Femur (tissue), 1 donor: Measurements from ENCODE around the gene PPM1B.
"Not testable (repeated sequence)": the region's sequence is repeated elsewhere in the genome, so short reads cannot be mapped to it uniquely, and the experiment has no call there.

Source experiments
- DNase-seq: peaks from one replicate; pipeline ENCODE4 v3.0.0-alpha.2; 2017

The PPM1B gene

DNA sequence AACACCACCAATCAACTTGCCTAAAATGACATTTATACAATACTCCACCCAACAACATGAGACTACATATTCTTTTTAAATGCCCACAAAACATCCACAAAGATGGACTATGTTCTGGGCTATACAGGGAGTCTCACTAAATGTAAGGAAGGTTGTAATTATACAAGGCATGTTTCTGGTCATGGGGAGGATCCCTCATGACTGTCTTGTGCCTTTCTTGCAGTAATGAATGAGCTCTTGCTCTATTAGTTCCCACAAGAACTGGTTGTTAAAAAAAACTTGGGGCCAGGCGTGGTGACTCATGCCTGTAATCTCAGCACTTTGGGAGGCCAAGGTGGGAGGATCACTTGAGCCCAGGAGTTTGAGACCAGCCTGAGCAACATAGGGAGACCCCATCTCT, 89.1 kb downstream of the PPM1B start:
- DNase-seq: not testable (repeated sequence)

DNA sequence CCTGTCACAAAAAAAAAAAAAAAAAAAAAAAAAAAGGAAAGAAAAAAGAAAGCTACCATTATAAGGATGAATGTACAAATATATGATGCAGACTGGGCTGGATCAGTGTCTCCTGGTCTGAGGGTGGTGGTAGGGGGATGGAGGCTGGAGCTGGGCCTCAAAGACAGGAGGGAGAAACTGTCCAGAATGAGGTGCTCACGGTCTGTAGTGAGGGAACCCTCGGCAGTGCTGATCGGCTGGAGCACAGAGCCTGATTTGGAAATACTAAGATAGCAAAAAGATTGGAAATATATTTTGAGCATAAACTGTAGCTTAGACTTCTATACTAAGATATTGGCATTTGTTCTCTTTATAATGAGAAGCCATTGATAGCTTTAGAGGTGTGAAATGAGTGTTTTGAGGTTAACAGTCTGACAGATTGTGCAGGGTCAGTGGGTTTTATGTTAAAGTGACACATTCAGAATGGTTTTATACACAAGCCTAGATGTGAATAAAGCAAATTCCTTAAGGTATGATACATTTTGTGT, 98.7 kb downstream of the PPM1B start:
- DNase-seq: no peak

DNA sequence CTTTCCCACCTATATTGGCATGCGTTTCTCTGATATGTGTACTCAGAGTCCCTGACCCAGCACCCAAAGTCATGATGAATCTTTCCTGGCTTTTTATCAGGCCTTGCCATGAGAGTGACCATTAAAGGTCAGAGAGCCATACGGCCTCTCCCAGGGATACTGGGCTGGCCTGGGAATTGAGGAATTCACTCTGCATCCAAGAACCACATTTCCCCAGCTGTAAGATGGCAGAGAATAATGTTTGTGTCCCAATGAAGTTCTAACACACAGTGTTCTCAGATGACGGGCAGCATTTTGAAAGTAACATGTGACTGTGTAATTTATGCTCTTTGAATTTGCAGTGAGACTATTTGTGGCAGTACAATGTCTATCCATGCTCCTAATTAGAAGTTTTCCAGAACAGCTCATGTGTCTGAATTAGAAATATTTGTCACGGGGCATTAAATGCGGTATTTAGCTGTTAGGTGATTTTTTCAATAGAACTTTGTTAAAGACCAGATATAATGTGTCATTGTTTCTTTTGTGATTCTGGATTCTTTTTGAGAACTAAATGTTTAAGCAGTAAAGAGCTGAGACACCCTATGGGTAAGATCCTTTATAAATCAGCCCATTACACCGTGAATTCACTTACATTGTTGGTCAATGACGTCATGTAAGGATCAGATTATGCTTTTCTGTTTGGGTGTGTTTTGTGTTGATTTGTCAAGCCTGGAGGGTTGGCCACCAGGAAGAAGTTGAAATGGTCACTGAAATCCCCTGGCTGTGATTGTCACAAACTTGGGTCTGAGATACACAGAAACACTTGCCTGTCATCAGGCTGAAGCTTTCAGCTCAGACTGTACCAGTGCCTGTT, 99.3 kb downstream of the PPM1B start:
- DNase-seq: no peak

GRCh38 chr2:44269831-44270230, 101.2 kb downstream of the PPM1B start:
- DNase-seq: no peak

- no peak for DNase-seq
Observed at GRCh38 chr2:44271296-44271695, 102.6 kb downstream of the PPM1B start.

- DNase-seq: no peak
Observed at GRCh38 chr2:44273076-44273475, 104.4 kb downstream of the PPM1B start.

GRCh38 chr2:44273596-44273995, 104.9 kb downstream of the PPM1B start:
- DNase-seq: no peak

DNA sequence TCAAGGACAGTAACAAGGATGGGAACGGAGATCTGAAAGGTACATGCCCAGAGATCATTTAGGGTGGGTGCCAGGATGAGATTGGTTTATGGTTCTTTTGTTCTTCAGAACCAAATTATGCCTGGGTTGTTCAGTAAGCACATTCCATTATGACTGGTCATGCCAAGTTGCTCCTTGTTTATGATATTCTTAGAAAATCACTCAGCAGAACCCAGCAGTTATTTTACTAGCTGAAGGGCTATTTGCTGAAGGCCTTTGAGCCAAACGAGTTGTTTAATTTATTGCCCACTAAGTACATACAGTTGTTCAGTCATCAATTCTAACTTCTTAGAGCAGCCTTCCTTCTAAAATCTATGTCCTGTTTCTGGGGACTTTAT, 107.2 kb downstream of the PPM1B start:
- no peak for DNase-seq

GRCh38 chr2:44277541-44277940, 108.9 kb downstream of the PPM1B start:
- no peak for DNase-seq

- no peak for DNase-seq
Observed at GRCh38 chr2:44280869-44281268, 112.2 kb downstream of the PPM1B start.
